GM18861 (cell line): ENCODE data around the gene SF3B1.
"Not testable (repeated sequence)": the region's sequence is repeated elsewhere in the genome, so short reads cannot be mapped to it uniquely, and the experiment has no call there.

Source experiments
- ATAC-seq: cut with Tn5 transposase; IDR thresholded peaks from one replicate; pipeline ENCODE4 v1.9.1; 2021; ENCODE audit not compliant: unreplicated experiment

Gene SF3B1

DNA sequence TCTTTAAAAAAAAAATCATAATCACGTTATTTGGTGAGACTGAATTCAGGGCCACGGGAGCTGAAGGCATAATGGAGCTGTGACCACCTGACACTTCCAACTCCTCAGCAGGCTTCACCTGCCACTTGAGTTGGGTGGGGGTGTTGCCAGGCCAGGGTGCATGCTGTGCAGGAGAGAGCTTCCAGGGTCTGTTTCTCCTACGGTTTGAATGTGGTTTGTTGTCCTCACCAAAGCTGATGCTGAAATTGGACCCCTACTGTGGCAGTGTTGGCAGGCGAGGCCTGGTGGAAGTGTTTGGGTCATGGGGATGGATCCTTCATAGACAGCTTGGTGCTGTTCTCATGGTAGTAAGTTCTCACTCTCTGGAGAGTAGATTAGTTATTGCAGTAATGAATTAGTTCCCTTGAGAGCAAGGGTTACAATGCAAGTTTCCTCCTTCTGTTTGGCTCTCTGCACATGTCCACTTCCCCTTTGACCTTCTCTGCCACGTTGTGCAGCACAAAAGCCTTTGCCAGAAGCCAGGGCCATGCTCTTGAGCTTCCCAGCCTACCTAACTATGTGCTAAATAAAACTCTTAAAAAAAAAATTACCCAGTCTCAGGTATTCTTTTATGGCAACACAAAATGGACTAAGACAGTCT is 86.0 kb downstream of the SF3B1 start:
- peak; percentile 72 for ATAC-seq

DNA sequence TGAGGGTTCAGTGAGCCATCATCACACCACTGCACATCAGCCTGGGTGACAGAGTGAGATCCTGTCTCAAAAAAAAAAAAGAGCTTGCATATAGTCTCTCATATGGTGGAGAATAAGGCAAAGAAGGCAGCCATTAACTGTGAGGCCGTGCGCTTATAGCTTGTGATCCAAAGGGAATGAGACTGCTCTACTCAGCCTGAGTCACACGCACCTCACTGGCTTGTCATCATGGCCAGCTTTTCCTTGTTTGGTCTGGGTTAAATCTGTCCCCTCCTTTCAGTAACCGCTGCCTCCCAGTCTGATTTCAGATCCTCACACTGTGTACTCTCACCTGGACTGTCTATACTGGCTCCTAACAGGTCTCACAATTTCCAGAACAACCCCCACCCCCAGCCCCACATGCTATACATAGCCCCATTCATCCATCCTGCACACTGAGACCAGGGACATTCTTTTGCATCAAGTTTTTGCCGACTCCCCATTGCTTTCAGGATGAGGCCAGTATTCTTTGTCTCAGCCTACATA is 88.9 kb downstream of the SF3B1 start:
- no peak for ATAC-seq

DNA sequence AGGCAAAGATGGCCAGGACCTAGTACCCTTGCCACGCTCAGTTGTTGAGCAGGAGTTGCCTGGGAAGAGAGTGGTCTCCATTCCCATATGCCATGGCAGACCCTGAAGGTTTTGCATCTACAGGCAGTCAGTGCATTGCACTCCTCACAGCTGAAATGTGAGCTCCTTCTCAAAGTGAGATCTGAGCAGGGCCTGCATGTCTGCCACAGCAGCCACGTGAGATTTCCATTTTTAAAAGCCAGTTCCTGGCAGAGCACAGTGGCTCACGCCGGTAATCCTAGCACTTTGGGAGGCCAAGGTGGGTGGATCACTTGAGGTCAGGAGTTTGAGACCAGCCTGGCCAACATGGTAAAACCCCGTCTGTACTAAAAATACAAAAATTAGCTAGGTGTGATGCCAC is 90.9 kb downstream of the SF3B1 start:
- ATAC-seq: not testable (repeated sequence)

DNA sequence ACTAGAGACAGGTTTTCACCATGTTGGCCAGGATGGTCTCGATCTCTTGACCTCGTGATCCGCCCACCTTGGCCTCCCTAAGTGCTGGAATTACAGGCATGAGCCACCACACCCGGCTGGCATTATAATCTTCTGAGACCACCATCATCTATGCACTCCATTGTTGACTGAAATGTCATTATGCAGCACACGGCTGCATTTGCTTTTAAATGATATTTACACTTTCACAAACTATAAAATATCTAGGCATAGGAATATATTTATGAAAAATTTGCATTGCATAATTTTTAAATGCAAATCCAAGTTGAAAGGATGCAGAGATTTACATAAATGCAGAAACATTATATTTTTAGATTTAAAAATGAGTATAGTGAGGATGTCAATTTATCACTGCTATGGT is 94.2 kb downstream of the SF3B1 start:
- no peak for ATAC-seq
